Activated CD8-positive, alpha-beta memory T cell treated with anti-CD3 and anti-CD28 coated beads for 1 hour (primary cell): ENCODE data around the gene ESRP2.
A peak's percentile ranks its signal among the peaks of the same experiment; 100 is the strongest.

Experiments
- DNase-seq, 2 donors: peaks; one replicate each; pipeline ENCODE4 v3.0.0-alpha.2; 2020; ENCODE audit warnings: low read depth in 1 of 2; ENCODE audit errors: extremely low read depth in 1 of 2

ESRP2 gene

GRCh38 chr16:68242926-68243858 lies 7.3 kb upstream of the ESRP2 start:
- no peak for DNase-seq

- DNase-seq: no peak
Observed at GRCh38 chr16:68242085-68242484, 6.2 kb upstream of the ESRP2 start.

- DNase-seq: no peak
Observed at GRCh38 chr16:68238029-68238345, 2.1 kb upstream of the ESRP2 start.

- peak; percentile 67 to 81 for DNase-seq
Observed at GRCh38 chr16:68237243-68238028, 1.5 kb upstream of the ESRP2 start.

- no peak for DNase-seq
Observed at GRCh38 chr16:68236826-68237242, 907 bp upstream of the ESRP2 start.

- no peak for DNase-seq
Observed at GRCh38 chr16:68236137-68236825, 354 bp upstream of the ESRP2 start.

- DNase-seq: no peak
Observed at GRCh38 chr16:68235108-68235886, 630 bp downstream of the ESRP2 start.

GRCh38 chr16:68234188-68235107 lies 1.5 kb downstream of the ESRP2 start:
- no peak for DNase-seq

- DNase-seq: no peak
Observed at GRCh38 chr16:68233835-68234187, 2.1 kb downstream of the ESRP2 start.

- no peak for DNase-seq
Observed at GRCh38 chr16:68233085-68233834, 2.7 kb downstream of the ESRP2 start.

GRCh38 chr16:68232335-68232734 lies 3.6 kb downstream of the ESRP2 start:
- DNase-seq: no peak

GRCh38 chr16:68231384-68232136 lies 4.4 kb downstream of the ESRP2 start:
- no peak for DNase-seq

- DNase-seq: no peak
Observed at GRCh38 chr16:68230956-68231355, 5.0 kb downstream of the ESRP2 start.

- DNase-seq: no peak
Observed at GRCh38 chr16:68230176-68230571, 5.8 kb downstream of the ESRP2 start.

GRCh38 chr16:68229431-68230175 lies 6.3 kb downstream of the ESRP2 start:
- no peak for DNase-seq

- no peak for DNase-seq
Observed at GRCh38 chr16:68228652-68229051, 7.3 kb downstream of the ESRP2 start.

GRCh38 chr16:68227850-68228553 lies 7.9 kb downstream of the ESRP2 start:
- DNase-seq: no peak
